ENCODE measurements around the gene NCBP2.

DNA sequence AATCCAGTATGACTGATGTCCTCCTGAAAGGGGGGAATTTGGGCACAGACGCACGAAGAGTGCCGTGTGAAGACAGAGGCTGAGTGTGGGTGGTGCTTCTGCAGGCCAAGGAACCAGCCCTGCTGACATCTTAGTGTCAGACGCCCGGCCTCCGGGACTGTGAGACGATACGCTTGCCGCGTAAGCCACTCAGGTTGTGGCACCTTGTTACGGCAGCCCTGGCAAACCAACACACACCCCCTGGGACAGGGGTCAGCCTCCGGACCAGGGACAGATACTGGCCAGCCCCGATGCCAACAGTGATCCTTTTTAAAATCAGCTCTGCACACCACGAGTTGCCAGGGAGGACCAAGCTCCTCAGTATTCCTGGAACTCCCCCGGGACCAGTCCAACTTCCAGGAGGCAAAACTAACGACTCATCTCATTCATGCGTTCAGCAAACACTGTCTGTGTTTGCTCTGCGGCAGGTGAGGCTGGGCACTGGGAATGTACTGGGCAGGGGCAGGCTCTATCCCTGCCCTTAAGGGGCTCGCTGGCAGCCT lies 47.5 kb upstream of the NCBP2 start:
- TF ChIP-seq CTCF (IDR thresholded peaks at IDR 0.05) = no peak
- no peak for TF ChIP-seq POLR2A (IDR thresholded peaks at IDR 0.05)

Measured in uterus (tissue), 2 donors.